ENCODE results near the gene GJA4.

The GJA4 gene

DNA sequence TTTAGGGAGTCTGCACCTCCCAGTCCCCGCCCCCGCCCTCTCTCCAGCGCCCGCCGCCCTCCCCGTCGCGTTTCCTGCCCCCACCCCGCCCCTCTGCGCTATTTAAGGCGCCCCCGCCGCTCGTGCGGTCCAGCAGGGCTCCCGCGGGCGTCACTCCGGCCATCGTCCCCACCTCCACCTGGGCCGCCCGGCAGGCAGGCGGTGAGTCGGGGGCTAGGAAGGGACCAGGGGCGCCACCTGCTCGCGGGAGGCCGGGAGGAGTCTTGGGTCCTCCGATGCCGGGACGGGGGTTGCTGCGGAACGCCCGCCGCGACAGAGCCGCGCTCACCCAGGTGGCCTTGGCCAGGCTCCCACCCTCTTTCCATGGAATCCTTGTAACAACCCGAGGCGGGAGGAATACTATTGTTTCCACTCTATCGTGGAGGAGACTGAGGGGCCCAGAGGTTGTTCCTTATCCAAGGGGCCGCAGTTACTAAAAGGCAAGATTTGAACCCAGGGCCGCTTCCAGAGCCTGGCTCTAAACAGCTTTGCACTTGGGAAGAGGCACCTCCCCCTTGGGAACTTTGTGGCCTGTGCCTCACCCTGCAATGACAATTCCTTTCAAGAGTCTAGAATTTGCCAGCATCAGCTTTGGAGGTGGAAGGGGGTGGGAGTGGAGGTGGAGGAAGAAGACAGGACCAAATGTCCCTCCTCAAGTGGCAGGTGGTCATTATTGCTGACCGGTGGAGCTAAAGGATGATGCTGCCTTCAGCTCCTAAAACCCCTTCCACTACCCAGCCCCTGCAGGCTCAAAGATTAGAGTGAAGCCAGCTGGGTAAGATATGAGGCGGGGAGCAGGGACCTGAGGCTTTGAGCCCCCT is at the start of gene GJA4:
Gene GJA4 (plus strand): TSS at position 132 of the 860 bp plus-strand sequence. CDS start 1,215 bp downstream, outside the sequence.
- H3K36me3 ChIP-seq = no peaks in the 10 kb centered on the region
- no peaks in the 10 kb centered on the region for H3K27me3 ChIP-seq
- peaks cover 41 to 79% (median 76%) of the 10 kb centered on the region in 10 experiments for H3K4me1 ChIP-seq
- H3K4me3 ChIP-seq = peak within 1 kb of the TSS; percentile 20 to 68 (median 53); a peak in 19 of 20 replicates
- no peak for TF ChIP-seq Cebpa-rat (IDR thresholded peaks at IDR 0.05)
- H3K4me2 ChIP-seq = peak within 1 kb of the TSS; percentile 91 to 96 (median 94)
- peaks cover 0 to 13% (median 0%) of the 10 kb centered on the region in 11 experiments; a peak in 4 of 22 replicates for H4K20me1 ChIP-seq
- peaks cover 0 to 7% (median 0%) of the 10 kb centered on the region in 11 experiments; a peak in 3 of 22 replicates for H3K9me3 ChIP-seq (replicated peaks in 1 of 11)
- H3K27ac ChIP-seq = peak within 1 kb of the TSS in 8 of 11 experiments; percentile 2 to 53 (median 34); a peak in 9 of 22 replicates
- peak within 1 kb of the TSS in 9 of 11 experiments; percentile 1 to 69 (median 58); a peak in 14 of 22 replicates for H3K9ac ChIP-seq

DNA sequence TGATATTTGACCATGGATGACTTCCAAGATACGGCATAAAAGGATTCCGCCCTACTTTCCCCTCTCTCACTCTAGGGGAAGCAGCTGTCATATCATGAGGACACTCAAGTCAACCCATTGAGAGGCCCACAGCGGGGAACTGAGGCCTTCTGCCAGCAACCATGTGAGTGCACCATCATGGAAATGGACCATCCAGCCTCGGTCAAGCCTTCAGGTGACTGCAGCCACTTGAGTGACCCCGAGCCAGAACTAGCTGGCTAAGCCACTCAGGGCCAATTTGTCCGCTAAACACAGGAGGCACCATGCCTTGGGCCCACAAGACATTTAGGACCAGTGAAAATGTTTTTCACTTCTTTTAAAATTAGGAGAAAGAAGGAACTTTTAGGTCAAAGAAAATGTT is 49.0 kb upstream of the GJA4 start:
- H3K27ac ChIP-seq = no peak overlapping the region
- H3K9ac ChIP-seq = no peak overlapping the region
- H3K9me3 ChIP-seq (replicated peaks in 1 of 11) = no peaks in the 10 kb centered on the region
- H3K27me3 ChIP-seq = no peaks in the 10 kb centered on the region
- H3K36me3 ChIP-seq = no peaks in the 10 kb centered on the region
- TF ChIP-seq Cebpa-rat (IDR thresholded peaks at IDR 0.05) = no peak
- no peak overlapping the region for H3K4me3 ChIP-seq
- H3K4me1 ChIP-seq = no peaks in the 10 kb centered on the region
- no peak overlapping the region for H3K4me2 ChIP-seq
- peaks cover 0 to 5% (median 0%) of the 10 kb centered on the region in 11 experiments; a peak in 1 of 22 replicates for H4K20me1 ChIP-seq

DNA sequence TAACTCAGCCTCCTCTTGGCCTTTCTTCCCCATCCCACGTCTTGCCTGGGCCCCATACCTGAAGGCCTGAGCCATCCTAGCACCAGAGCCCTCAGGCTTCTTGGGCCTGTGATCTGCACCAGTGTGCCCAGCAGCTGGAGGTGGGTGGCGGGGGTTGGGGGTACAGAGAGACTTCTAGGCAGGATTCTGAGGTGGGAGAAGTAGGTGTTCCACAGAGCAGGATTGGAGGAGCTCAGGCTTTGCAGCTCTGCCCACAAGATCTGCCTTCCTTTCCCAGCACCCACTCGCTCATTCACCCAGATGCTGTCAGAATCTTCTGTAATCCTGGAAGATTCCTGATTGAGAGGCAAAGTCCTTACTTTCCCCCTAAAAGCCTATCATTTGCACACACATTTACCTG is 47.9 kb upstream of the GJA4 start:
- Histone ChIP-seq H3K9ac (no peak overlapping the region), H3K27me3 (no peaks in the 10 kb centered on the region), H3K4me2 (no peak overlapping the region), H3K9me3 (replicated peaks in 1 of 11) (no peaks in the 10 kb centered on the region), H3K27ac (no peak overlapping the region), H3K4me1 (no peaks in the 10 kb centered on the region), H3K36me3 (no peaks in the 10 kb centered on the region), H4K20me1 (peaks cover 0 to 5% (median 0%) of the 10 kb centered on the region in 11 experiments; a peak in 1 of 22 replicates), H3K4me3 (no peak overlapping the region)
- no peak for TF ChIP-seq Cebpa-rat (IDR thresholded peaks at IDR 0.05)

DNA sequence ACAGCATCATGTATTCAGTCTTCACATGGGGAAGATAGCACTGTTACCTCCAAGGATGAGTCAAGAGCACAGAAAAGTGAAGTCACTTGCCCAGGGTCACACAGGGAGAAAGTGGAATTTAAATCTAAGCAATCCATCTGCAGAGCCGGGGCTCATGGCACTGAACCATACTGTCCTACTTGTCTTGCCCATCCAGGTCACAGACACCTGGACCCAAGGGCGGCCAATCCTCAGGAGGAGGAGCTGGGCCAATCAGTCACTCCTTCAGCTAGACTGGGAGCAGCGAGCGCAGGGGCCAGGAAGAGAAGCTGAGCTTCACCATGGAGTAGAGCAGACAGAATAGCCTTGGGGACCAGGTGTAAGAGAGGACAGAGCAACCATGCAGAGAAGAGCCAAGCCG is 47.1 kb upstream of the GJA4 start:
- H3K9ac ChIP-seq = no peak overlapping the region
- H3K9me3 ChIP-seq (replicated peaks in 1 of 11) = no peaks in the 10 kb centered on the region
- H3K4me1 ChIP-seq = no peaks in the 10 kb centered on the region
- H3K4me2 ChIP-seq = no peak overlapping the region
- no peaks in the 10 kb centered on the region for H3K36me3 ChIP-seq
- peaks cover 0 to 5% (median 0%) of the 10 kb centered on the region in 11 experiments; a peak in 1 of 22 replicates for H4K20me1 ChIP-seq
- TF ChIP-seq Cebpa-rat (IDR thresholded peaks at IDR 0.05) = no peak
- H3K27ac ChIP-seq = no peak overlapping the region
- no peaks in the 10 kb centered on the region for H3K27me3 ChIP-seq
- H3K4me3 ChIP-seq = no peak overlapping the region

DNA sequence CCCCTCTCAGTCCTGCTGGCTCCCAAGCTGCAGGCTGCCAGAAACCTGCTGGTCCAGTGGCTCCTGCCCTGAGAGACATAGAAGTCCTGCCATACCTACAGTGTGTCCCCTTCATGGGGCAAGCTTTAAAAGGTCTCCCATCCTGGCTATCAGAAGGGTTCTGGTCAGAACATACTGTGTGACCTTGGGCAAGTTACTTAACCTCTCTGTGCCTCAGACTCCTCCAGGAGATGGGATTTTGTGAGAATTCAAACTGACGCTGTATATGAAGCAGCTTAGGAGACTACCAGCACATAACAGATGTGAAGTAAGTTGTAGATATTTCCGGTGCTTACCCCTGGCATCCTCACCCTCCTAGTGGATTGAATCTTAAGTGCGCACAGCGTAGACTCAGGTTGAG is 46.7 kb upstream of the GJA4 start:
- Histone ChIP-seq H3K4me3 (no peak overlapping the region), H3K9me3 (replicated peaks in 1 of 11) (no peaks in the 10 kb centered on the region), H4K20me1 (peaks cover 0 to 5% (median 0%) of the 10 kb centered on the region in 11 experiments; a peak in 1 of 22 replicates), H3K9ac (no peak overlapping the region), H3K4me1 (no peaks in the 10 kb centered on the region), H3K4me2 (no peak overlapping the region), H3K27ac (no peak overlapping the region), H3K36me3 (no peaks in the 10 kb centered on the region), H3K27me3 (no peaks in the 10 kb centered on the region)
- no peak for TF ChIP-seq Cebpa-rat (IDR thresholded peaks at IDR 0.05)

DNA sequence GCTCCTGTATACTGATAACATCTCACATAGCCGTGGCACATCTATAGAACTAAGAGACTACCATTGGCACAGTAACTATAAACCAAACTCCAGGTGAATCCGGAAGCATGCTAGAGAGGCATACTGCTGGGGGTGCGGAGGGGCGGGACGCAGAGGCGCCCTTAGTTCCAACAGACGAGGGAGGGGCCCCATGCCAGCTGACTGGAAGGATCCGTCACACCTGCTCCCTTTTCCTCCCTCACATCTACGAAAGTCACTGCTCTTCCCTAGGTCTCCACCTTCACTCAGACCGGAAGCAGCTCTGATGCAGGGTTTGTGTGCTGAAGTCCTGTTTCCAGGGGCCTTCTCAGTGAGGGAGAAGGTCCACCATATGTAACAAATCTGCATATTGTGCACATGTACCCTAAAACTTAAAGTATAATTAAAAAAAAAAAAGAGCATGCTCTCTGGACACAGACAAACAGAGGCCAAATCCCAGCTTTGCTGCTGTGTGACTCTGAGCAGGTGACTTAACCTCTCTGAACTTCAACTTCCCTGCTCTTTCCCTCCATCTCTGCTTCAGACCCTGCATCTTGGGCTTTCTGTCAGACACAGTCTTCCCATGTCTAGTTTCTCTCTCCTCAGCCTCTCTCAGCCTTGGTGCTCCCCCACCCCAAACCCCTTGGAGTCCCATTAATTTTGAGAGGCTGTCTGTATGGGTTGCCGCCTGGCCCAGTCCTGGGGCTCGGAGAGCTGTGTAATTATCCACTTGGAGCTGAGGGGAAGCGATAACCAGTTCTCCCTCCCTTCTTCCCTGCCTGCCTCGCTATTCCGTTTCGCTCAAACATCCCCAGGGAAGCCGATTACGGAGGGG is 45.8 kb upstream of the GJA4 start:
- 0 out of 20 replicates have a peak, but pooled peaks cover 0 to 4% (median 0%) of the 10 kb centered on the region in 10 experiments for H3K4me1 ChIP-seq
- H3K9me3 ChIP-seq (replicated peaks in 1 of 11) = no peaks in the 10 kb centered on the region
- no peak for TF ChIP-seq Cebpa-rat (IDR thresholded peaks at IDR 0.05)
- no peak overlapping the region for H3K9ac ChIP-seq
- peaks cover 0 to 3% (median 0%) of the 10 kb centered on the region in 11 experiments; a peak in 1 of 22 replicates for H4K20me1 ChIP-seq
- H3K27me3 ChIP-seq = no peaks in the 10 kb centered on the region
- no peak overlapping the region for H3K4me3 ChIP-seq
- H3K36me3 ChIP-seq = no peaks in the 10 kb centered on the region
- no peak overlapping the region for H3K4me2 ChIP-seq
- H3K27ac ChIP-seq = no peak overlapping the region

DNA sequence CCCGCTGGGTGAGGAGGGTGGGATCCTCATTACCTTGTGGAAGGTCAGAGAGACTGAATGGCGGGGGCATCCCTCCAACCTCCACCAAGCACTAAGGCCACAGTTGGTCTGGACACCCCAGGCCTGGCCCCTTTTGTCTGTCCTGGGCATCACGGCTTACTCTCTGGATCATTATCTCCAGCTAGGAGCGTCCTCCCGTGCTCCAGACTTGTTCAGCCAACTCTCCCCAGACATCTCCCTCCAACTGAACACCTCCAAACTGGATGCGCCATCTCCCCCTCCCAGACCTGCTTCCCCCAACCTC is 45.2 kb upstream of the GJA4 start:
- TF ChIP-seq Cebpa-rat (IDR thresholded peaks at IDR 0.05) = no peak
- Histone ChIP-seq H3K27me3 (no peaks in the 10 kb centered on the region), H3K9ac (no peak overlapping the region), H3K4me1 (0 out of 20 replicates have a peak, but pooled peaks cover 0 to 4% (median 0%) of the 10 kb centered on the region in 10 experiments), H3K4me2 (no peak overlapping the region), H3K36me3 (no peaks in the 10 kb centered on the region), H4K20me1 (no peaks in the 10 kb centered on the region), H3K27ac (no peak overlapping the region), H3K9me3 (replicated peaks in 1 of 11) (no peaks in the 10 kb centered on the region), H3K4me3 (no peak overlapping the region)

DNA sequence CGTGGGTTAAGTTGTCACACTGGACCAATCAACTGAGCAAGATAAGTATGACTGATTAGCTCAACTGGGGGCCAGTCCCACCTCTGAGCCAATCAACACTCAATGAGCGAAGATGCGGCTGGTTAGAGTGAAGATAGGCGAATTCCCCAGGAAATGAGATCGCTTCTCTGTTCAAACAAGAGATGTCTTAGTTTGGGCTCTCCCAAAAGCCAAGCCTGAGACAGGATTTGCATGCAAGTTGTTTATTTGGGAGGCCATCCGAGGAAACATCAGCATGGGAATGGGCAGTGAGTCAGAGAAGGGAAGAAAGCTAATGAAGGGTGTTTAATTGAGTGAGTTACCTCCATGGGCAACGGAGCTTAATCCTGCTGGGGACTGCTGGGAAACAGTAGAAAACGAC is 42.8 kb upstream of the GJA4 start:
- Histone ChIP-seq H3K4me2 (no peak overlapping the region), H3K36me3 (no peaks in the 10 kb centered on the region), H4K20me1 (no peaks in the 10 kb centered on the region), H3K9me3 (replicated peaks in 1 of 11) (no peaks in the 10 kb centered on the region), H3K4me1 (peaks cover 0 to 4% (median 0%) of the 10 kb centered on the region in 10 experiments; a peak in 1 of 20 replicates), H3K27me3 (no peaks in the 10 kb centered on the region), H3K27ac (no peak overlapping the region), H3K4me3 (no peak overlapping the region), H3K9ac (no peak overlapping the region)
- no peak for TF ChIP-seq Cebpa-rat (IDR thresholded peaks at IDR 0.05)

DNA sequence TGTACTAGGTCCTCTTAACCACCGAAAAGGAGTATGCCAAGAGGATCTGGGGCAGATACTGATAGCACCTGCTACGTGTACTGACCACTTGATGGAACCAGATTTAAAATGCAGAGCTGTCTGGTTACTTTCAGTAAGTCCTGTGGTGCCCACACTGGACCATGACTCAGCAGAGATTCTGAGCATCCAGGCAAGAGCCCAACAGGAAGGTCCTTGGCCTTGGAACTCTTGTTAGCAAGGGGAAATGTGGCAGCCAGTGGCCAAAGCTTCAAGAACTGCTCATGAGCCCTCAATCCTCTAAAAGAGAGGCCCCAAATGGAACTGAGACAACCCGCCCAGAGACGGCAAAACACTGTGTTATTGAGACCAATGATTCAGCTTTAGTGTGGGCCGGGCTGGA is 42.2 kb upstream of the GJA4 start:
- TF ChIP-seq Cebpa-rat (IDR thresholded peaks at IDR 0.05) = no peak
- Histone ChIP-seq H3K4me3 (no peak overlapping the region), H3K9ac (no peak overlapping the region), H3K4me2 (no peak overlapping the region), H3K27ac (no peak overlapping the region), H4K20me1 (no peaks in the 10 kb centered on the region), H3K9me3 (replicated peaks in 1 of 11) (no peaks in the 10 kb centered on the region), H3K36me3 (no peaks in the 10 kb centered on the region), H3K27me3 (no peaks in the 10 kb centered on the region), H3K4me1 (peaks cover 0 to 4% (median 0%) of the 10 kb centered on the region in 10 experiments; a peak in 1 of 20 replicates)
